Liver (tissue), 3 donors: ENCODE results near the gene COL12A1.

ENCODE experiments used
- ATF3 ChIP-seq: IDR thresholded peaks from 2 replicates; pipeline ENCODE4 v1.6.1; 2016; ENCODE audit warnings: antibody characterized with exemption
- GABPA ChIP-seq, 2 donors: IDR thresholded peaks in 1 of 2; conservative IDR thresholded peaks in 1 of 2; 2 replicates each; pipeline ENCODE4 v1.6.1; 2016; ENCODE audit warnings: antibody characterized with exemption in 2 of 2, mild to moderate bottlenecking in 1 of 2, moderate library complexity in 1 of 2
- JUND ChIP-seq, 2 donors: IDR thresholded peaks; 2 replicates each; pipeline ENCODE4 v1.6.1; 2016; ENCODE audit warnings: antibody characterized with exemption in 2 of 2
- RAD21 ChIP-seq, 2 donors: IDR thresholded peaks; 2 replicates each; pipeline ENCODE4 v1.6.1; 2016; ENCODE audit warnings: antibody characterized with exemption in 2 of 2, mild to moderate bottlenecking in 2 of 2
- TAF1 ChIP-seq: conservative IDR thresholded peaks from 2 replicates; pipeline ENCODE4 v1.6.1; 2016; ENCODE audit warnings: antibody characterized with exemption, mild to moderate bottlenecking
- YY1 ChIP-seq: IDR thresholded peaks from 2 replicates; pipeline ENCODE4 v1.6.1; 2016; ENCODE audit warnings: antibody characterized with exemption, mild to moderate bottlenecking
- TF ChIP-seq, protein P1 (sequence below): fragments of 150-350 bp; IDR thresholded peaks from 2 replicates; pipeline ENCODE4 v1.5.1; 2017; ENCODE audit warnings: improper control_type of control experiment, low read depth, low read length; ENCODE audit not compliant: missing input control
- donor health status: healthy.
- donor health status: healthy.

- TF ChIP-seq, protein P1, sequence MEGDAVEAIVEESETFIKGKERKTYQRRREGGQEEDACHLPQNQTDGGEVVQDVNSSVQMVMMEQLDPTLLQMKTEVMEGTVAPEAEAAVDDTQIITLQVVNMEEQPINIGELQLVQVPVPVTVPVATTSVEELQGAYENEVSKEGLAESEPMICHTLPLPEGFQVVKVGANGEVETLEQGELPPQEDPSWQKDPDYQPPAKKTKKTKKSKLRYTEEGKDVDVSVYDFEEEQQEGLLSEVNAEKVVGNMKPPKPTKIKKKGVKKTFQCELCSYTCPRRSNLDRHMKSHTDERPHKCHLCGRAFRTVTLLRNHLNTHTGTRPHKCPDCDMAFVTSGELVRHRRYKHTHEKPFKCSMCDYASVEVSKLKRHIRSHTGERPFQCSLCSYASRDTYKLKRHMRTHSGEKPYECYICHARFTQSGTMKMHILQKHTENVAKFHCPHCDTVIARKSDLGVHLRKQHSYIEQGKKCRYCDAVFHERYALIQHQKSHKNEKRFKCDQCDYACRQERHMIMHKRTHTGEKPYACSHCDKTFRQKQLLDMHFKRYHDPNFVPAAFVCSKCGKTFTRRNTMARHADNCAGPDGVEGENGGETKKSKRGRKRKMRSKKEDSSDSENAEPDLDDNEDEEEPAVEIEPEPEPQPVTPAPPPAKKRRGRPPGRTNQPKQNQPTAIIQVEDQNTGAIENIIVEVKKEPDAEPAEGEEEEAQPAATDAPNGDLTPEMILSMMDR, result no peak
- TF ChIP-seq YY1 (no peak), GABPA (IDR thresholded peaks at IDR 0.05 in 1 of 2, conservative IDR thresholded peaks at IDR 0.05 in 1 of 2) (no peak), ATF3 (no peak), RAD21 (IDR thresholded peaks at IDR 0.05) (no peak), TAF1 (no peak), JUND (IDR thresholded peaks at IDR 0.05) (no peak)
These were observed 49.5 kb downstream of the COL12A1 start for GRCh38 chr6:75156186-75156878.
